HG03159 (cell line): ENCODE results near the gene LSM4.

ENCODE experiments used
- ATAC-seq: cut with Tn5 transposase; IDR thresholded peaks from one replicate; pipeline ENCODE4 v1.9.1; 2021; ENCODE audit warnings: mild to moderate bottlenecking, moderate library complexity; ENCODE audit not compliant: unreplicated experiment

LSM4 gene

GRCh38 chr19:18292810-18293641, 29.9 kb downstream of the LSM4 start:
- ATAC-seq: no peak

- no peak for ATAC-seq
Measured at GRCh38 chr19:18292462-18292809, 30.4 kb downstream of the LSM4 start.

- ATAC-seq: no peak
Measured at GRCh38 chr19:18291590-18292461, 31.1 kb downstream of the LSM4 start.

GRCh38 chr19:18291019-18291524, 31.8 kb downstream of the LSM4 start:
- no peak for ATAC-seq

- ATAC-seq: no peak
Measured at GRCh38 chr19:18290302-18291018, 32.4 kb downstream of the LSM4 start.

- ATAC-seq: no peak
Measured at GRCh38 chr19:18289471-18290301, 33.2 kb downstream of the LSM4 start.

GRCh38 chr19:18287836-18288772, 34.8 kb downstream of the LSM4 start:
- ATAC-seq: no peak

GRCh38 chr19:18286973-18287635, 35.8 kb downstream of the LSM4 start:
- no peak for ATAC-seq

- ATAC-seq: no peak
Measured at GRCh38 chr19:18284712-18285360, 38.0 kb downstream of the LSM4 start.

GRCh38 chr19:18283338-18283737, 39.5 kb downstream of the LSM4 start:
- no peak for ATAC-seq

- ATAC-seq: no peak
Measured at GRCh38 chr19:18282788-18283141, 40.1 kb downstream of the LSM4 start.

GRCh38 chr19:18282021-18282787, 40.7 kb downstream of the LSM4 start:
- ATAC-seq: no peak

- ATAC-seq: peak; percentile 56
Measured at GRCh38 chr19:18281082-18282020, 41.5 kb downstream of the LSM4 start, which contains the start of gene JUND. Gene JUND, minus strand, starts transcription at chr19:18281622. Its CDS starts 138 bp downstream, at chr19:18281484.

- ATAC-seq: peak; percentile 13
Measured at GRCh38 chr19:18280247-18281081, 42.4 kb downstream of the LSM4 start.

- peak; percentile 24 for ATAC-seq
Measured at GRCh38 chr19:18279516-18280246, 43.2 kb downstream of the LSM4 start.
